GM12891 (cell line): ENCODE results near the gene RNF20. TPM values are rescaled to one million over a fixed set of nuclear protein-coding genes. Genes with fewer than 3 reads are reported as not detected.

Experiments
- DNase-seq: peaks from one replicate; pipeline ENCODE4 v3.0.0; 2011; ENCODE audit warnings: low spot score; ENCODE audit not compliant: insufficient read length
- FAIRE-seq: peaks from 2 replicates; lab custom pipeline; 2011; peaks lifted over from hg19 to GRCh38; lab: Jason Lieb, UNC
- PAX5 ChIP-seq: IDR thresholded peaks from 2 replicates; pipeline ENCODE4 v1.6.1; 2011; ENCODE audit warnings: low read length, moderate library complexity, mild to moderate bottlenecking; ENCODE audit not compliant: insufficient read depth, severe bottlenecking
- POLR2A ChIP-seq: IDR thresholded peaks from 2 replicates; pipeline ENCODE4 v1.6.1; 2011; ENCODE audit warnings: low read depth, low read length, control low read depth
- POLR2AphosphoS5 ChIP-seq: IDR thresholded peaks from 2 replicates; pipeline ENCODE4 v1.6.1; 2011; ENCODE audit warnings: low read depth, low read length, control low read depth
- POU2F2 ChIP-seq: IDR thresholded peaks from 2 replicates; pipeline ENCODE4 v1.6.1; 2011; ENCODE audit warnings: low read depth, mild to moderate bottlenecking, control low read depth, low read length, moderate library complexity
- SPI1 ChIP-seq: IDR thresholded peaks from 2 replicates; pipeline ENCODE4 v1.6.1; 2011; ENCODE audit warnings: low read depth, low read length, control low read depth
- TAF1 ChIP-seq: IDR thresholded peaks from 2 replicates; pipeline ENCODE4 v1.6.1; 2011; ENCODE audit warnings: low read depth, low read length, control low read depth
- polyA plus RNA-seq: library from polyadenylated mRNA; unstranded; fragments of >200 nt; gene quantifications from one replicate; pipeline ENCODE4 v1.2.1, GENCODE V29; 2012; ENCODE audit warnings: low read depth, missing spikeins, inconsistent platforms; ENCODE audit not compliant: missing spikeins

RNF20 gene
- 17.9 TPM for polyA plus RNA-seq

GRCh38 chr9:101533334-101534204, at the start of gene RNF20:
Gene RNF20, plus strand, starts transcription at chr9:101533853. Its CDS starts 1,571 bp downstream, at chr9:101535424.
- TF ChIP-seq POU2F2 (peak; percentile 31; the same call in 1 of the 2 replicates), TAF1 (peak; percentile 58; the same call in 1 of the 2 replicates), SPI1 (peak; percentile 94), POLR2A (peak; percentile 54), PAX5 (no peak), POLR2AphosphoS5 (0 out of 2 replicates have a peak, but pooled peaks have one; percentile 22)
- DNase-seq = peak; percentile 67
- peak; percentile 86 for FAIRE-seq

DNA sequence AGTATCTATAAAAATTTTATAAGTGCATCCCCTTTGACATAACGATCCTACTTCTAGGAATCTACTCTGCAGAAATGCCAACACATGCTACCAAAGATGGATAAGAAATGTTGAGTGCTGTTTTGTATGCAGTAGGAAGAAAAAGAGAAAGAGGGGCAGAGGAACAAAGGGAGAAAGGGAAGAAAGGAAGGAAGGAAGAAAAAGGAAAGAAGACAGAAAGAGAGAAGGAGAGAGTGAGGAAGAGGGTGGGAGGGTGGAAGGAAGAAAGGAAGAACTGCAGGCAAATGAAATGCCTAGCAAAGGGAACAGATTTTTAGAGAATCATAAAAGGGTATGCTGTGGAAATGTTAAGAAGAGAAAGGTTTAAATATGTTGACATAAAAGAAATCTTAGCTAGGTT, 49.6 kb upstream of the RNF20 start:
- DNase-seq (no peak), FAIRE-seq (no peak)
- TF ChIP-seq POU2F2 = no peak
- no peak for TF ChIP-seq SPI1
- TF ChIP-seq POLR2AphosphoS5 = no peak
- TF ChIP-seq TAF1 = no peak
- no peak for TF ChIP-seq PAX5
- no peak for TF ChIP-seq POLR2A

- FAIRE-seq (no peak), DNase-seq (no peak)
- TF ChIP-seq POLR2A = no peak
- TF ChIP-seq PAX5 = no peak
- no peak for TF ChIP-seq POU2F2
- no peak for TF ChIP-seq TAF1
- TF ChIP-seq POLR2AphosphoS5 = no peak
- no peak for TF ChIP-seq SPI1
Observed at GRCh38 chr9:101485924-101486692, 47.5 kb upstream of the RNF20 start.

- no peak for TF ChIP-seq PAX5
- TF ChIP-seq SPI1 = no peak
- DNase-seq (peak; percentile 20), FAIRE-seq (no peak)
Observed at GRCh38 chr9:101486693-101487442, 46.8 kb upstream of the RNF20 start.

- FAIRE-seq (no peak), DNase-seq (no peak)
Observed at GRCh38 chr9:101487443-101487840, 46.2 kb upstream of the RNF20 start.

GRCh38 chr9:101495810-101496209, 37.8 kb upstream of the RNF20 start:
- no peak for DNase-seq
- FAIRE-seq = no peak

More at GRCh38 chr9:101487443-101487840, 46.2 kb upstream of the RNF20 start:
- TF ChIP-seq PAX5 = no peak
- TF ChIP-seq SPI1 = no peak
- TF ChIP-seq POLR2A = no peak
- TF ChIP-seq POLR2AphosphoS5 = no peak
- TF ChIP-seq TAF1 = no peak
- TF ChIP-seq POU2F2 = no peak

GRCh38 chr9:101498323-101498722, 35.3 kb upstream of the RNF20 start:
- FAIRE-seq (no peak), DNase-seq (no peak)
- no peak for TF ChIP-seq POU2F2
- no peak for TF ChIP-seq TAF1
- no peak for TF ChIP-seq POLR2AphosphoS5
- no peak for TF ChIP-seq POLR2A
- no peak for TF ChIP-seq SPI1
- TF ChIP-seq PAX5 = no peak

More at GRCh38 chr9:101495810-101496209, 37.8 kb upstream of the RNF20 start:
- TF ChIP-seq POU2F2 (no peak), TAF1 (no peak), PAX5 (no peak), POLR2AphosphoS5 (no peak), POLR2A (no peak), SPI1 (no peak)

- TF ChIP-seq POLR2A (no peak), PAX5 (no peak), POLR2AphosphoS5 (no peak), TAF1 (no peak), SPI1 (no peak), POU2F2 (no peak)
- DNase-seq (no peak), FAIRE-seq (no peak)
Observed at GRCh38 chr9:101504188-101504587, 29.5 kb upstream of the RNF20 start.
